Neuronal stem cell (in vitro differentiated cells): ENCODE measurements around the gene PCDHB11.
"Not testable (repeated sequence)": the region's sequence is repeated elsewhere in the genome, so short reads cannot be mapped to it uniquely, and the experiment has no call there.

ENCODE experiments used
- DNase-seq: peaks from one replicate; pipeline ENCODE4 v3.0.0-alpha.2; 2013; ENCODE audit warnings: low spot score
- H2AFZ ChIP-seq: one replicate; pipeline ENCODE4 v1.6.1; 2013; ENCODE audit warnings: mild to moderate bottlenecking, low read length, inconsistent platforms
- H2AK5ac ChIP-seq: 2 replicates; pipeline ENCODE4 v1.6.1; 2013; ENCODE audit warnings: low read depth, mild to moderate bottlenecking, inconsistent platforms, low read length, moderate library complexity, mixed read lengths
- H2BK120ac ChIP-seq: 2 replicates; pipeline ENCODE4 v1.6.1; 2013; ENCODE audit warnings: low read depth, mild to moderate bottlenecking, inconsistent platforms, low read length, moderate library complexity, mixed read lengths
- H2BK12ac ChIP-seq: one replicate; pipeline ENCODE4 v1.6.1; 2013; ENCODE audit warnings: low read length, inconsistent platforms
- H2BK15ac ChIP-seq: 2 replicates; pipeline ENCODE4 v1.6.1; 2013; ENCODE audit warnings: mild to moderate bottlenecking, low read length, inconsistent platforms, mixed read lengths
- H2BK5ac ChIP-seq: one replicate; pipeline ENCODE4 v1.6.1; 2013; ENCODE audit warnings: inconsistent platforms, mild to moderate bottlenecking, low read length, moderate library complexity
- H3K14ac ChIP-seq: one replicate; pipeline ENCODE4 v1.6.1; 2013; ENCODE audit warnings: low read length, inconsistent platforms
- H3K18ac ChIP-seq: 2 replicates; pipeline ENCODE4 v1.6.1; 2013; ENCODE audit warnings: low read length, inconsistent platforms
- H3K23ac ChIP-seq: 2 replicates; pipeline ENCODE4 v1.6.1; 2013; ENCODE audit warnings: low read depth, mild to moderate bottlenecking, mixed read lengths, low read length, inconsistent platforms; ENCODE audit not compliant: poor library complexity
- H3K27ac ChIP-seq: replicated peaks from 3 replicates; pipeline ENCODE4 v1.5.1; 2013; ENCODE audit warnings: low read length, inconsistent platforms
- H3K27me3 ChIP-seq, 3 experiments: 2 replicates each; pipeline ENCODE4 v1.6.1; 2013; ENCODE audit warnings: low read length in 3 of 3, mild to moderate bottlenecking in 2 of 3, inconsistent platforms in 1 of 3, low read depth in 1 of 3, mixed read lengths in 1 of 3, moderate library complexity in 1 of 3; ENCODE audit not compliant: control insufficient read depth in 3 of 3, insufficient read depth in 3 of 3
- H3K36me3 ChIP-seq, 2 donors: replicated peaks in 1 of 2; 2 replicates each; pipeline ENCODE4 v1.6.1; 2013; ENCODE audit warnings: low read length in 2 of 2; ENCODE audit not compliant: control insufficient read depth in 2 of 2, insufficient read depth in 2 of 2
- H3K4ac ChIP-seq: 2 replicates; pipeline ENCODE4 v1.6.1; 2013; ENCODE audit warnings: inconsistent platforms, mild to moderate bottlenecking, low read length, moderate library complexity
- H3K4me1 ChIP-seq, 2 donors: 1 replicate in 1 of 2; 2 replicates in 1 of 2; pipeline ENCODE4 v1.6.1; 2013; ENCODE audit warnings: low read length in 2 of 2, low read depth in 1 of 2; ENCODE audit not compliant: control insufficient read depth in 2 of 2, insufficient read depth in 1 of 2
- H3K4me2 ChIP-seq: one replicate; pipeline ENCODE4 v1.6.1; 2013; ENCODE audit warnings: mild to moderate bottlenecking, low read length, inconsistent platforms; ENCODE audit not compliant: insufficient read depth, poor library complexity, severe bottlenecking
- H3K4me3 ChIP-seq, 2 donors: 2 replicates each; pipeline ENCODE4 v1.5.1; 2013; ENCODE audit warnings: low read length in 2 of 2, mild to moderate bottlenecking in 2 of 2, inconsistent platforms in 1 of 2, moderate library complexity in 1 of 2
- H3K79me1 ChIP-seq: one replicate; pipeline ENCODE4 v1.6.1; 2013; ENCODE audit warnings: low read depth, mild to moderate bottlenecking, inconsistent platforms, low read length, moderate library complexity
- H3K9ac ChIP-seq: one replicate; pipeline ENCODE4 v1.6.1; 2013; ENCODE audit warnings: mild to moderate bottlenecking, low read depth, low read length, inconsistent platforms; ENCODE audit not compliant: poor library complexity
- H3K9me3 ChIP-seq, 2 donors: replicated peaks in 1 of 2; 2 replicates each; pipeline versions ENCODE3 to v1.6.1; 2013; ENCODE audit warnings: low read length in 2 of 2, mild to moderate bottlenecking in 2 of 2, inconsistent platforms in 1 of 2, low read depth in 1 of 2, mixed read lengths in 1 of 2, moderate library complexity in 1 of 2; ENCODE audit not compliant: control insufficient read depth in 2 of 2, insufficient read depth in 1 of 2
- H4K8ac ChIP-seq: one replicate; pipeline ENCODE4 v1.6.1; 2013; ENCODE audit warnings: low read depth, mild to moderate bottlenecking, inconsistent platforms, low read length, moderate library complexity
- H4K91ac ChIP-seq: one replicate; pipeline ENCODE4 v1.6.1; 2013; ENCODE audit warnings: low read length, low read depth, mild to moderate bottlenecking, inconsistent platforms; ENCODE audit not compliant: poor library complexity
- WGBS, 2 donors: extraction: QIAGEN DNeasy Blood & Tissue Kit; methylation state at CpG; one replicate each; pipeline ENCODE4 v1.1.7; 2013; ENCODE audit warnings: missing lambda C conversion rate in 2 of 2, mixed read lengths in 1 of 2; ENCODE audit not compliant: insufficient read length in 2 of 2, insufficient replicate concordance in 1 of 2; ENCODE audit errors: extremely low coverage in 2 of 2; 5-methylcytosine and 5-hydroxymethylcytosine counted together

The PCDHB11 gene

DNA sequence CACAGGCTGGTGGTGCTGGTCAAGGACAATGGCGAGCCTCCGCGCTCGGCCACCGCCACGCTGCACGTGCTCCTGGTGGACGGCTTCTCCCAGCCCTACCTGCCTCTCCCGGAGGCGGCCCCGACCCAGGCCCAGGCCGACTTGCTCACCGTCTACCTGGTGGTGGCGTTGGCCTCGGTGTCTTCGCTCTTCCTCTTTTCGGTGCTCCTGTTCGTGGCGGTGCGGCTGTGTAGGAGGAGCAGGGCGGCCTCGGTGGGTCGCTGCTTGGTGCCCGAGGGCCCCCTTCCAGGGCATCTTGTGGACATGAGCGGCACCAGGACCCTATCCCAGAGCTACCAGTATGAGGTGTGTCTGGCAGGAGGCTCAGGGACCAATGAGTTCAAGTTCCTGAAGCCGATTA is 16.6 kb downstream of the PCDHB11 start:
- H2AFZ ChIP-seq, H3K23ac ChIP-seq, H3K79me1 ChIP-seq, H3K18ac ChIP-seq, DNase-seq, H4K8ac ChIP-seq, H3K4me2 ChIP-seq, H3K27me3 ChIP-seq, H3K9ac ChIP-seq, H2BK15ac ChIP-seq, H4K91ac ChIP-seq, H3K14ac ChIP-seq, H3K4me1 ChIP-seq, H2BK12ac ChIP-seq, H3K4me3 ChIP-seq, H3K4ac ChIP-seq, H2BK120ac ChIP-seq, H3K27ac ChIP-seq, H2BK5ac ChIP-seq, H3K36me3 ChIP-seq, H2AK5ac ChIP-seq: not testable (repeated sequence)
- WGBS, 2 donors = no CpG with 5 or more reads among the region's 26 CpGs
- H3K9me3 ChIP-seq = peaks cover 2 to 18% of the 10 kb centered on the region in 2 donors

DNA sequence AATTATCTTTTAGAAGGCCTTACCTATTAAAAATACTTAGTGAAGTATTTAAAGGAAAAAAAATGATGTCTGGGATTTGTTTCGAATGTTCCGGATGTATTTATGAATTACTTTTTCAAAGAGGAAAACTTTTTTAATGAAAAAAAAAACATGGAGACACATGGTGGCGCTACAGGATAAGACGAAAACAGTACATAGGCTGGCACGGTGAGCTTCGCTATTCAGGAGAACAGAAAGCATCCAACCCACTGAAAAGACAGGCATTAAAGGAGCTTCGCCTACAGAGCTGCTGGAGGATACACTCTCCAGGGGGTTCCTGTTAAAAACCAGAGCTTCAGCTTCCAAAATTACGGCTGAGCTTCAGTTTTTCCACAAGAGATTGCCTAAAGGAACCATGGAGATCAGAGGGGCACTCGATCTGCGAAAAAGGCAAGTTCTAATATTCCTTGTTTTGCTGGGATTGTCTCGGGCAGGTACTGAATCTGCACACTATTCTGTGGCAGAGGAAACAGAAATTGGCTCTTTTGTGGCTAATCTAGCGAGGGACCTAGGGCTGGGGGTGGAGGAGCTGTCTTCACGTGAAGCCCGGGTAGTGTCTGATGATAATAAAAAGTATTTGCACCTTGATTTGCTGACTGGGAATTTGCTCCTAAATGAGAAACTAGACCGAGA is 23.8 kb downstream of the PCDHB11 start, which contains the start of gene PCDHB14:
Gene PCDHB14 (plus strand): TSS at position 232 of the 672 bp plus-strand sequence. CDS start 163 bp downstream, at position 395.
- H3K9ac ChIP-seq = no peak within 1 kb of the TSS
- H4K91ac ChIP-seq = no peak within 1 kb of the TSS
- no peak within 1 kb of the TSS for H2BK5ac ChIP-seq
- H4K8ac ChIP-seq = no peak within 1 kb of the TSS
- H3K4me3 ChIP-seq = peak within 1 kb of the TSS in 1 of 2 donors; percentile 17
- H3K27me3 ChIP-seq = no peaks in the 10 kb centered on the region
- no peak within 1 kb of the TSS for H3K4me2 ChIP-seq
- no peak within 1 kb of the TSS for H2BK120ac ChIP-seq
- H2BK15ac ChIP-seq = no peak within 1 kb of the TSS
- H2AFZ ChIP-seq = peak within 1 kb of the TSS; percentile 71
- no peaks in the 10 kb centered on the region for H3K4me1 ChIP-seq
- H3K79me1 ChIP-seq = no peaks in the 10 kb centered on the region
- H3K27ac ChIP-seq = peak within 1 kb of the TSS; percentile 40
- no peak within 1 kb of the TSS for H2AK5ac ChIP-seq
- peak; percentile 43 for DNase-seq
- no peaks in the 10 kb centered on the region for H3K36me3 ChIP-seq
- no peak within 1 kb of the TSS for H3K4ac ChIP-seq
- no peak within 1 kb of the TSS for H3K18ac ChIP-seq
- no CpG with 5 or more reads among the region's 15 CpGs for WGBS, 2 donors
- no peak within 1 kb of the TSS for H2BK12ac ChIP-seq
- peaks cover 7 to 28% of the 10 kb centered on the region in 2 donors for H3K9me3 ChIP-seq
- no peak within 1 kb of the TSS for H3K14ac ChIP-seq
- H3K23ac ChIP-seq = no peak within 1 kb of the TSS

GRCh38 chr5:141224844-141225243 is 25.4 kb downstream of the PCDHB11 start:
- not testable (repeated sequence) for H2BK5ac ChIP-seq, H3K4me3 ChIP-seq, H4K91ac ChIP-seq, H3K4me2 ChIP-seq, H2BK120ac ChIP-seq, H3K23ac ChIP-seq, H3K4me1 ChIP-seq, H3K79me1 ChIP-seq, H2BK12ac ChIP-seq, H3K27me3 ChIP-seq, H3K27ac ChIP-seq, H3K9ac ChIP-seq, H4K8ac ChIP-seq, H3K14ac ChIP-seq, H3K36me3 ChIP-seq, H3K18ac ChIP-seq, DNase-seq, H2AFZ ChIP-seq, H2AK5ac ChIP-seq, H3K4ac ChIP-seq, H2BK15ac ChIP-seq
- H3K9me3 ChIP-seq = peaks cover 7 to 21% of the 10 kb centered on the region in 2 donors
- no CpG with 5 or more reads among the region's 40 CpGs for WGBS, 2 donors

GRCh38 chr5:141225421-141225820 is 26.0 kb downstream of the PCDHB11 start:
- H2BK15ac ChIP-seq, H3K4me1 ChIP-seq, H3K4ac ChIP-seq, H3K9ac ChIP-seq, H2BK5ac ChIP-seq, H3K27me3 ChIP-seq, H3K18ac ChIP-seq, H3K14ac ChIP-seq, H2BK120ac ChIP-seq, DNase-seq, H3K4me2 ChIP-seq, H2BK12ac ChIP-seq, H3K4me3 ChIP-seq, H3K23ac ChIP-seq, H3K79me1 ChIP-seq, H3K36me3 ChIP-seq, H4K91ac ChIP-seq, H2AFZ ChIP-seq, H4K8ac ChIP-seq, H3K27ac ChIP-seq, H2AK5ac ChIP-seq: not testable (repeated sequence)
- no CpG with 5 or more reads among the region's 30 CpGs for WGBS, 2 donors
- H3K9me3 ChIP-seq = peaks cover 7 to 21% of the 10 kb centered on the region in 2 donors
